Hematopoietic multipotent progenitor cell treated with erythropoietin and hydrocortisone succinate and interleukin-3 and kit ligand, for 8 days (in vitro differentiated cells): ENCODE data around the gene CELSR1.
A peak's percentile ranks its signal among the peaks of the same experiment; 100 is the strongest.

ENCODE experiments used
- DNase-seq: peaks from one replicate; pipeline ENCODE4 v3.0.0-alpha.2; 2015

Gene CELSR1

GRCh38 chr22:46575911-46576555, 38.6 kb upstream of the CELSR1 start:
- DNase-seq: peak; percentile 32

- DNase-seq: no peak
These were observed 37.8 kb upstream of the CELSR1 start for GRCh38 chr22:46574993-46575910.

- no peak for DNase-seq
These were observed 37.1 kb upstream of the CELSR1 start for GRCh38 chr22:46574438-46574992.

GRCh38 chr22:46573781-46574437, 36.5 kb upstream of the CELSR1 start:
- DNase-seq: no peak

GRCh38 chr22:46572911-46573780, 35.7 kb upstream of the CELSR1 start:
- no peak for DNase-seq

- no peak for DNase-seq
These were observed 34.3 kb upstream of the CELSR1 start for GRCh38 chr22:46571642-46572250.

- no peak for DNase-seq
These were observed 32.7 kb upstream of the CELSR1 start for GRCh38 chr22:46569848-46570695.

GRCh38 chr22:46569055-46569847, 31.8 kb upstream of the CELSR1 start:
- no peak for DNase-seq

GRCh38 chr22:46568102-46568809, 30.8 kb upstream of the CELSR1 start:
- no peak for DNase-seq

GRCh38 chr22:46567471-46567870, 30.1 kb upstream of the CELSR1 start:
- DNase-seq: no peak

GRCh38 chr22:46564084-46564714, 26.8 kb upstream of the CELSR1 start:
- DNase-seq: peak; percentile 48

GRCh38 chr22:46563381-46564083, 26.1 kb upstream of the CELSR1 start:
- peak; percentile 83 for DNase-seq

- DNase-seq: peak; percentile 50
These were observed 24.1 kb upstream of the CELSR1 start for GRCh38 chr22:46561435-46561905.

GRCh38 chr22:46560696-46561295, 23.4 kb upstream of the CELSR1 start:
- DNase-seq: no peak

GRCh38 chr22:46557736-46558480, 20.5 kb upstream of the CELSR1 start:
- DNase-seq: no peak

- DNase-seq: no peak
These were observed 19.4 kb upstream of the CELSR1 start for GRCh38 chr22:46556775-46557174.

GRCh38 chr22:46553189-46553588, 15.8 kb upstream of the CELSR1 start:
- no peak for DNase-seq
